NCI-H146 (cell line): ENCODE measurements around the gene NRP2.

Experiments used
- DNase-seq: peaks from one replicate; lab custom pipeline; 2025; lab: John Stamatoyannopoulos, UW

NRP2 gene

GRCh38 chr2:205772983-205773382 lies 90.7 kb downstream of the NRP2 start:
- peak; percentile 67 for DNase-seq

GRCh38 chr2:205773989-205774388 lies 91.7 kb downstream of the NRP2 start:
- no peak for DNase-seq

- peak; percentile 24 for DNase-seq
Measured at GRCh38 chr2:205775097-205775877, 93.0 kb downstream of the NRP2 start.

- peak; percentile 32 for DNase-seq
Measured at GRCh38 chr2:205776139-205776538, 93.8 kb downstream of the NRP2 start.

- DNase-seq, result peak; percentile 46
Measured at GRCh38 chr2:205776720-205777119, 94.4 kb downstream of the NRP2 start.

GRCh38 chr2:205778356-205778755 lies 96.1 kb downstream of the NRP2 start:
- DNase-seq, result no peak

- DNase-seq, result no peak
Measured at GRCh38 chr2:205780645-205781044, 98.3 kb downstream of the NRP2 start.

- peak; percentile 7 for DNase-seq
Measured at GRCh38 chr2:205781244-205781931, 99.1 kb downstream of the NRP2 start.

- DNase-seq, result no peak
Measured at GRCh38 chr2:205782941-205783340, 100.6 kb downstream of the NRP2 start.

- DNase-seq, result no peak
Measured at GRCh38 chr2:205783872-205784499, 101.7 kb downstream of the NRP2 start.

GRCh38 chr2:205785507-205786260 lies 103.4 kb downstream of the NRP2 start:
- no peak for DNase-seq

GRCh38 chr2:205786976-205787375 lies 104.7 kb downstream of the NRP2 start:
- peak; percentile 3 for DNase-seq

- no peak for DNase-seq
Measured at GRCh38 chr2:205787761-205788160, 105.5 kb downstream of the NRP2 start.

- no peak for DNase-seq
Measured at GRCh38 chr2:205789906-205790305, 107.6 kb downstream of the NRP2 start.

- no peak for DNase-seq
Measured at GRCh38 chr2:205792908-205793307, 110.6 kb downstream of the NRP2 start.

- no peak for DNase-seq
Measured at GRCh38 chr2:205796805-205797313, 114.6 kb downstream of the NRP2 start.

GRCh38 chr2:205797866-205798265 lies 115.6 kb downstream of the NRP2 start:
- DNase-seq, result no peak

GRCh38 chr2:205800224-205800623 lies 117.9 kb downstream of the NRP2 start:
- no peak for DNase-seq

- DNase-seq, result peak; percentile 5
Measured at GRCh38 chr2:205800773-205801172, 118.5 kb downstream of the NRP2 start.

- DNase-seq, result no peak
Measured at GRCh38 chr2:205802065-205802464, 119.8 kb downstream of the NRP2 start.

- no peak for DNase-seq
Measured at GRCh38 chr2:205802941-205803340, 120.6 kb downstream of the NRP2 start.

- no peak for DNase-seq
Measured at GRCh38 chr2:205803500-205803899, 121.2 kb downstream of the NRP2 start.
